Measurements from ENCODE around the gene NOS1AP. TPM values are rescaled to one million over a fixed set of nuclear protein-coding genes. Genes with fewer than 3 reads are reported as not detected.
"Not testable (repeated sequence)": the region's sequence is repeated elsewhere in the genome, so short reads cannot be mapped to it uniquely, and the experiment has no call there.

Gene NOS1AP
- polyA plus RNA-seq, 1 donor, result 2.7 TPM

- no CpG with 5 or more reads among the region's 3 CpGs for WGBS (ENCODE audit: insufficient coverage, low lambda C conversion rate)
- Histone ChIP-seq H3K4me1 (ENCODE audit: control insufficient read depth, insufficient read depth, low read length) (peaks cover 12% of the 10 kb centered on the region), H3K9me3 (ENCODE audit: control insufficient read depth, low read depth, low read length) (no peaks in the 10 kb centered on the region), H3K36me3 (ENCODE audit: control insufficient read depth, insufficient read depth, low read length) (no peaks in the 10 kb centered on the region), H3K27me3 (ENCODE audit: control insufficient read depth, insufficient read depth, low read length) (peaks cover 6% of the 10 kb centered on the region), H3K4me3 (ENCODE audit: low read length) (no peak overlapping the region), H3K27ac (ENCODE audit: low read length) (no peak overlapping the region)
- DNase-seq, result no peak
Observed at GRCh38 chr1:162072740-162073139, 3.2 kb downstream of the NOS1AP start.

- peaks cover 6% of the 10 kb centered on the region for H3K27me3 ChIP-seq (ENCODE audit: control insufficient read depth, insufficient read depth, low read length)
- DNase-seq, result no peak
- H3K36me3 ChIP-seq (ENCODE audit: control insufficient read depth, insufficient read depth, low read length), result no peaks in the 10 kb centered on the region
- no peak overlapping the region for H3K4me3 ChIP-seq (ENCODE audit: low read length)
- H3K4me1 ChIP-seq (ENCODE audit: control insufficient read depth, insufficient read depth, low read length), result peaks cover 4% of the 10 kb centered on the region
- no peaks in the 10 kb centered on the region for H3K9me3 ChIP-seq (ENCODE audit: control insufficient read depth, low read depth, low read length)
- no peak overlapping the region for H3K27ac ChIP-seq (ENCODE audit: low read length)
- WGBS (ENCODE audit: insufficient coverage, low lambda C conversion rate), result 80% methylated on average over 1 of the region's 4 CpGs
Observed at GRCh38 chr1:162074276-162075005, 5.0 kb downstream of the NOS1AP start.

- no peaks in the 10 kb centered on the region for H3K27me3 ChIP-seq (ENCODE audit: control insufficient read depth, insufficient read depth, low read length)
- no peak overlapping the region for H3K4me3 ChIP-seq (ENCODE audit: low read length)
- 71% methylated on average over 1 of the region's 3 CpGs for WGBS (ENCODE audit: insufficient coverage, low lambda C conversion rate)
Observed at GRCh38 chr1:162075862-162076261, 6.4 kb downstream of the NOS1AP start.

GRCh38 chr1:162077648-162078299, 8.3 kb downstream of the NOS1AP start:
- WGBS (ENCODE audit: insufficient coverage, low lambda C conversion rate), result no CpG with 5 or more reads among the region's 1 CpG
- Histone ChIP-seq H3K27ac (ENCODE audit: low read length) (no peak overlapping the region), H3K9me3 (ENCODE audit: control insufficient read depth, low read depth, low read length) (no peaks in the 10 kb centered on the region)

More at GRCh38 chr1:162075862-162076261, 6.4 kb downstream of the NOS1AP start:
- DNase-seq, result no peak
- Histone ChIP-seq H3K9me3 (ENCODE audit: control insufficient read depth, low read depth, low read length) (no peaks in the 10 kb centered on the region), H3K4me1 (ENCODE audit: control insufficient read depth, insufficient read depth, low read length) (peaks cover 1% of the 10 kb centered on the region), H3K36me3 (ENCODE audit: control insufficient read depth, insufficient read depth, low read length) (no peaks in the 10 kb centered on the region), H3K27ac (ENCODE audit: low read length) (no peak overlapping the region)

GRCh38 chr1:162079030-162079429, 9.5 kb downstream of the NOS1AP start:
- Histone ChIP-seq H3K27ac (ENCODE audit: low read length) (no peak overlapping the region), H3K9me3 (ENCODE audit: control insufficient read depth, low read depth, low read length) (no peaks in the 10 kb centered on the region), H3K4me3 (ENCODE audit: low read length) (no peak overlapping the region), H3K27me3 (ENCODE audit: control insufficient read depth, insufficient read depth, low read length) (no peaks in the 10 kb centered on the region), H3K36me3 (ENCODE audit: control insufficient read depth, insufficient read depth, low read length) (no peaks in the 10 kb centered on the region), H3K4me1 (ENCODE audit: control insufficient read depth, insufficient read depth, low read length) (no peaks in the 10 kb centered on the region)
- WGBS (ENCODE audit: insufficient coverage, low lambda C conversion rate), result no CpG with 5 or more reads among the region's 1 CpG
- no peak for DNase-seq

More at GRCh38 chr1:162077648-162078299, 8.3 kb downstream of the NOS1AP start:
- Histone ChIP-seq H3K4me1 (ENCODE audit: control insufficient read depth, insufficient read depth, low read length) (no peaks in the 10 kb centered on the region), H3K36me3 (ENCODE audit: control insufficient read depth, insufficient read depth, low read length) (no peaks in the 10 kb centered on the region), H3K4me3 (ENCODE audit: low read length) (no peak overlapping the region), H3K27me3 (ENCODE audit: control insufficient read depth, insufficient read depth, low read length) (no peaks in the 10 kb centered on the region)
- no peak for DNase-seq

- no peak overlapping the region for H3K4me3 ChIP-seq (ENCODE audit: low read length)
- H3K36me3 ChIP-seq (ENCODE audit: control insufficient read depth, insufficient read depth, low read length), result no peaks in the 10 kb centered on the region
- no peaks in the 10 kb centered on the region for H3K4me1 ChIP-seq (ENCODE audit: control insufficient read depth, insufficient read depth, low read length)
- no peaks in the 10 kb centered on the region for H3K9me3 ChIP-seq (ENCODE audit: control insufficient read depth, low read depth, low read length)
- no peak for DNase-seq
- 80% methylated on average over 1 of the region's 2 CpGs for WGBS (ENCODE audit: insufficient coverage, low lambda C conversion rate)
- no peaks in the 10 kb centered on the region for H3K27me3 ChIP-seq (ENCODE audit: control insufficient read depth, insufficient read depth, low read length)
- H3K27ac ChIP-seq (ENCODE audit: low read length), result no peak overlapping the region
Observed at GRCh38 chr1:162080472-162081015, 11.1 kb downstream of the NOS1AP start.

GRCh38 chr1:162081316-162081715, 11.8 kb downstream of the NOS1AP start:
- H3K27me3 ChIP-seq (ENCODE audit: control insufficient read depth, insufficient read depth, low read length), result no peaks in the 10 kb centered on the region
- H3K4me1 ChIP-seq (ENCODE audit: control insufficient read depth, insufficient read depth, low read length), result no peaks in the 10 kb centered on the region
- H3K27ac ChIP-seq (ENCODE audit: low read length), result no peak overlapping the region
- no CpG with 5 or more reads among the region's 1 CpG for WGBS (ENCODE audit: insufficient coverage, low lambda C conversion rate)
- no peak overlapping the region for H3K4me3 ChIP-seq (ENCODE audit: low read length)
- DNase-seq, result no peak
- H3K9me3 ChIP-seq (ENCODE audit: control insufficient read depth, low read depth, low read length), result no peaks in the 10 kb centered on the region
- H3K36me3 ChIP-seq (ENCODE audit: control insufficient read depth, insufficient read depth, low read length), result no peaks in the 10 kb centered on the region

- H3K27ac ChIP-seq (ENCODE audit: low read length); H3K4me1 ChIP-seq (ENCODE audit: control insufficient read depth, insufficient read depth, low read length); DNase-seq; H3K27me3 ChIP-seq (ENCODE audit: control insufficient read depth, insufficient read depth, low read length); H3K36me3 ChIP-seq (ENCODE audit: control insufficient read depth, insufficient read depth, low read length); H3K9me3 ChIP-seq (ENCODE audit: control insufficient read depth, low read depth, low read length); H3K4me3 ChIP-seq (ENCODE audit: low read length): not testable (repeated sequence)
- WGBS (ENCODE audit: insufficient coverage, low lambda C conversion rate), result 100% methylated on average over 1 of the region's 2 CpGs
Observed at GRCh38 chr1:162082080-162082479, 12.6 kb downstream of the NOS1AP start.

GRCh38 chr1:162083273-162083672, 13.8 kb downstream of the NOS1AP start:
- H3K9me3 ChIP-seq (ENCODE audit: control insufficient read depth, low read depth, low read length), result no peaks in the 10 kb centered on the region
- no peaks in the 10 kb centered on the region for H3K4me1 ChIP-seq (ENCODE audit: control insufficient read depth, insufficient read depth, low read length)
- no peak for DNase-seq
- WGBS (ENCODE audit: insufficient coverage, low lambda C conversion rate), result 100% methylated on average over 2 of the region's 2 CpGs
- H3K27me3 ChIP-seq (ENCODE audit: control insufficient read depth, insufficient read depth, low read length), result no peaks in the 10 kb centered on the region
- H3K36me3 ChIP-seq (ENCODE audit: control insufficient read depth, insufficient read depth, low read length), result no peaks in the 10 kb centered on the region
- no peak overlapping the region for H3K27ac ChIP-seq (ENCODE audit: low read length)
- H3K4me3 ChIP-seq (ENCODE audit: low read length), result no peak overlapping the region

- no peaks in the 10 kb centered on the region for H3K9me3 ChIP-seq (ENCODE audit: control insufficient read depth, low read depth, low read length)
- no peaks in the 10 kb centered on the region for H3K36me3 ChIP-seq (ENCODE audit: control insufficient read depth, insufficient read depth, low read length)
- H3K4me3 ChIP-seq (ENCODE audit: low read length), result no peak overlapping the region
- no peaks in the 10 kb centered on the region for H3K4me1 ChIP-seq (ENCODE audit: control insufficient read depth, insufficient read depth, low read length)
- DNase-seq, result no peak
- H3K27ac ChIP-seq (ENCODE audit: low read length), result no peak overlapping the region
- WGBS (ENCODE audit: insufficient coverage, low lambda C conversion rate), result no CpG with 5 or more reads among the region's 3 CpGs
- H3K27me3 ChIP-seq (ENCODE audit: control insufficient read depth, insufficient read depth, low read length), result no peaks in the 10 kb centered on the region
Observed at GRCh38 chr1:162085991-162086390, 16.5 kb downstream of the NOS1AP start.
